ENCODE measurements around the gene USF3. TPM values are rescaled to one million over a fixed set of nuclear protein-coding genes. Genes with fewer than 3 reads are reported as not detected.

The USF3 gene
- total RNA-seq, 2 experiments from 2014 or later = 11.7 to 18.1 TPM

- no peaks in the 10 kb centered on the region for H3K79me2 ChIP-seq (ENCODE audit: insufficient read depth, low read depth, low read length)
- no peaks in the 10 kb centered on the region for H3K9me3 ChIP-seq (ENCODE audit: low read length)
- H2AFZ ChIP-seq (ENCODE audit: low read length) = no peak overlapping the region
- ChIA-PET POLR2A (interaction anchor here (0.7 to 1.0 kb wide), 3 partner anchors 41 to 917 kb away, joined by 3 to 4 read pairs (median 3); no protein-coding TSS in a partner anchor), CTCF (ENCODE audit: unreplicated experiment) (no interaction called here)
- H3K4me2 ChIP-seq (ENCODE audit: low read length) = no peak overlapping the region
- TF ChIP-seq EZH2phosphoT487 (IDR thresholded peaks at IDR 0.05; ENCODE audit: borderline replicate concordance, low read depth, low read length) = no peak
- TF ChIP-seq CTCF (conservative IDR thresholded peaks at IDR 0.05; ENCODE audit: low read length) = no peak
- peaks cover 3% of the 10 kb centered on the region for H3K4me1 ChIP-seq (ENCODE audit: insufficient read depth, low read length, poor library complexity, severe bottlenecking)
- H4K20me1 ChIP-seq (ENCODE audit: insufficient read depth, low read length) = no peaks in the 10 kb centered on the region
- no peak overlapping the region for H3K27ac ChIP-seq (ENCODE audit: low read depth, low read length, poor library complexity, severe bottlenecking)
- no peak for DNase-seq (ENCODE audit: low spot score)
- no peaks in the 10 kb centered on the region for H3K36me3 ChIP-seq (ENCODE audit: insufficient read depth, low read length)
- no TSS peak for BruUV-seq (replicated peaks)
- no peaks in the 10 kb centered on the region for H3K9me2 ChIP-seq (ENCODE audit: insufficient read depth, low read length)
- intact Hi-C loops (cut with micrococcal nuclease; ENCODE audit: unreplicated experiment) = no loop called here
- no peak overlapping the region for H3K4me3 ChIP-seq (ENCODE audit: low read depth, low read length, poor library complexity, severe bottlenecking)
These were observed 76.4 kb downstream of the USF3 start for GRCh38 chr3:113620091-113620490.

DNA sequence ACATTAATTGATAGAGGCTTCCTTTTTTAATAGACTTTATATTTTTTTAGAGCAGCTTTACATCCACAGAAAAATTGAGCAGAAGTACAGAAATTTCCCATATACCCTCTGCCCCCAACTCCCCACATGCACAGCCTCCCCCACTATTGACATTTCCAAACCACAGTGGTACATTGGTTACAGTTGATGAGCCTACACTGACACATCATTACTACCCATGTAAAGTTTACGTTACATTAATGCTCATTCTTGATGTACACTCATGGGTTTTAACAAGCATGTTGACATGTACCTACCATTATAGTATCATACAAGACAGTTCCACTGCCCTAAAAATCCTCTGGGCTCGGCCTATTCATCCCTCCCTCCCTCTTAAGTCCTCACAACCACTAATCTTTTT is 78.7 kb downstream of the USF3 start:
- ChIA-PET CTCF (ENCODE audit: unreplicated experiment) (no interaction called here), POLR2A (interaction anchor here (0.6 to 1.7 kb wide), 2 partner anchors 13 to 143 kb away, joined by 3 to 7 read pairs; no protein-coding TSS in a partner anchor)
- no peaks in the 10 kb centered on the region for H3K9me3 ChIP-seq (ENCODE audit: low read length)
- no peak overlapping the region for H3K27ac ChIP-seq (ENCODE audit: low read depth, low read length, poor library complexity, severe bottlenecking)
- no peak overlapping the region for H3K4me3 ChIP-seq (ENCODE audit: low read depth, low read length, poor library complexity, severe bottlenecking)
- no peak for TF ChIP-seq EZH2phosphoT487 (IDR thresholded peaks at IDR 0.05; ENCODE audit: borderline replicate concordance, low read depth, low read length)
- TF ChIP-seq CTCF (conservative IDR thresholded peaks at IDR 0.05; ENCODE audit: low read length) = no peak
- intact Hi-C loops (cut with micrococcal nuclease; ENCODE audit: unreplicated experiment) = no loop called here
- no TSS peak for BruUV-seq (replicated peaks)
- H4K20me1 ChIP-seq (ENCODE audit: insufficient read depth, low read length) = no peaks in the 10 kb centered on the region
- no peak overlapping the region for H3K4me2 ChIP-seq (ENCODE audit: low read length)
- no peak overlapping the region for H2AFZ ChIP-seq (ENCODE audit: low read length)
- H3K79me2 ChIP-seq (ENCODE audit: insufficient read depth, low read depth, low read length) = no peaks in the 10 kb centered on the region
- H3K9me2 ChIP-seq (ENCODE audit: insufficient read depth, low read length) = no peaks in the 10 kb centered on the region
- peaks cover 3% of the 10 kb centered on the region for H3K4me1 ChIP-seq (ENCODE audit: insufficient read depth, low read length, poor library complexity, severe bottlenecking)
- DNase-seq (ENCODE audit: low spot score) = no peak
- H3K36me3 ChIP-seq (ENCODE audit: insufficient read depth, low read length) = no peaks in the 10 kb centered on the region

DNA sequence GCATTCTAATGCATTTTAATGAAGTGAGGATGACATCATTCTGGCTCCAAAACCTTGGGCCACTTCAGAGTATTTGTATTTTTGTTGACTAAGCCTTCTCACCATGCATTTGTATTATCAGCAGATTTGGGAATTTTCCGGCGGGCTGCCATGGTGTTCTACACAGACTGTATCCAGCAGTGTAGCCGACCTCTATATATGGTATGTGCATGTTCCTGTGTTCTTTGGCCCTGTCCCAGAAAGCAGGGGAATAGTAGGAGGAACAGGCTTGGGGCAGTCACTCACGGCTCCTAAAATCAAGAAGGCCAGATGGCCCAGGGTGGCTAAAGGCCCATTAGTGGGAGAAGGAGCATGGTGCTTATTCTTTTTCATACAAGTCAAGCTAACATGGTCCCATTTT is 80.5 kb downstream of the USF3 start:
- DNase-seq (ENCODE audit: low spot score) = no peak
- H3K4me1 ChIP-seq (ENCODE audit: insufficient read depth, low read length, poor library complexity, severe bottlenecking) = peaks cover 3% of the 10 kb centered on the region
- intact Hi-C loops (cut with micrococcal nuclease; ENCODE audit: unreplicated experiment) = no loop called here
- TF ChIP-seq CTCF (conservative IDR thresholded peaks at IDR 0.05; ENCODE audit: low read length) (no peak), EZH2phosphoT487 (IDR thresholded peaks at IDR 0.05; ENCODE audit: borderline replicate concordance, low read depth, low read length) (no peak)
- ChIA-PET POLR2A (interaction anchor here (0.6 to 2.0 kb wide), 3 partner anchors 10 to 1882 kb away, joined by 3 to 6 read pairs (median 4); no protein-coding TSS in a partner anchor), CTCF (ENCODE audit: unreplicated experiment) (no interaction called here)
- H3K9me2 ChIP-seq (ENCODE audit: insufficient read depth, low read length) = no peaks in the 10 kb centered on the region
- H3K27ac ChIP-seq (ENCODE audit: low read depth, low read length, poor library complexity, severe bottlenecking) = no peak overlapping the region
- no peaks in the 10 kb centered on the region for H4K20me1 ChIP-seq (ENCODE audit: insufficient read depth, low read length)
- no peaks in the 10 kb centered on the region for H3K36me3 ChIP-seq (ENCODE audit: insufficient read depth, low read length)
- H3K4me3 ChIP-seq (ENCODE audit: low read depth, low read length, poor library complexity, severe bottlenecking) = no peak overlapping the region
- no peaks in the 10 kb centered on the region for H3K79me2 ChIP-seq (ENCODE audit: insufficient read depth, low read depth, low read length)
- no TSS peak for BruUV-seq (replicated peaks)
- H2AFZ ChIP-seq (ENCODE audit: low read length) = no peak overlapping the region
- no peaks in the 10 kb centered on the region for H3K9me3 ChIP-seq (ENCODE audit: low read length)
- H3K4me2 ChIP-seq (ENCODE audit: low read length) = no peak overlapping the region

All from OCI-LY7 (cell line).